ENCODE data around the gene D2HGDH. TPM values are rescaled to one million over a fixed set of nuclear protein-coding genes. Genes with fewer than 3 reads are reported as not detected.

Gene D2HGDH
- total RNA-seq, 1 donor from 2014 or later, result 14.5 TPM

DNA sequence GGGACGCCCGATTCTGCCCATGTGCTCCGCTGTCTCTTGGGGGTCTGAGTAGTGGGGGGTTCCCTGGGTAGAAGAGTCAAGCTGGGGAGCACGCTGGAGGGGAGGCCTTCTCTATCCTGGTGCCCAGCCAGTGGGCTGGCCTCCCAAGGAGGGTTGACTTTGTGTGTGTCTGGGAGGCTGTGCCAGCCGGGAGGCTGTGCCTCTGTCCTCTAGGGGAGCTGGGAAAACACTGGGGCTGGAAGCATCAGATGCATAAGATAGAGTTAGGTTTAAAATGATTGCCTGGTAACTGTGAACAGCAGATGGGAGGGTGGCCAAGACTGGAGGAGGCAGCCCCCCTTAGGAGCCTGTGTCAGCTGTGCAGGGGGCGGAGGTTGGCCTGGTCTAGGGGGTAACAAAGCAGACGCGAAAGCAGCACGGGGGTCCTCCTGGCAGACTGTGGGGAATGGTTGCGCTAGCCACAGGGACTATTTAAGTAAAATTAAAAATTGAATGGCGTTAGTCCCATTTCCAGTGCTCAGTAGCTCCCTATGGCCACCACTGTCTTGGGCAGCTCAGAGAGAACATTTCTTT, 31.3 kb upstream of the D2HGDH start:
- peaks cover 13% of the 10 kb centered on the region for H3K4me1 Mint-ChIP-seq (ENCODE audit: low read depth)
- H3K4me3 Mint-ChIP-seq (ENCODE audit: unreplicated experiment), result peak overlapping the region; percentile 76
- peaks cover 3% of the 10 kb centered on the region for H3K9me3 Mint-ChIP-seq (ENCODE audit: low read depth)
- H3K36me3 Mint-ChIP-seq (ENCODE audit: low read depth), result peaks cover 14% of the 10 kb centered on the region
- peak overlapping the region; percentile 37 for H3K27ac Mint-ChIP-seq (ENCODE audit: unreplicated experiment)
- TF ChIP-seq, protein P1, sequence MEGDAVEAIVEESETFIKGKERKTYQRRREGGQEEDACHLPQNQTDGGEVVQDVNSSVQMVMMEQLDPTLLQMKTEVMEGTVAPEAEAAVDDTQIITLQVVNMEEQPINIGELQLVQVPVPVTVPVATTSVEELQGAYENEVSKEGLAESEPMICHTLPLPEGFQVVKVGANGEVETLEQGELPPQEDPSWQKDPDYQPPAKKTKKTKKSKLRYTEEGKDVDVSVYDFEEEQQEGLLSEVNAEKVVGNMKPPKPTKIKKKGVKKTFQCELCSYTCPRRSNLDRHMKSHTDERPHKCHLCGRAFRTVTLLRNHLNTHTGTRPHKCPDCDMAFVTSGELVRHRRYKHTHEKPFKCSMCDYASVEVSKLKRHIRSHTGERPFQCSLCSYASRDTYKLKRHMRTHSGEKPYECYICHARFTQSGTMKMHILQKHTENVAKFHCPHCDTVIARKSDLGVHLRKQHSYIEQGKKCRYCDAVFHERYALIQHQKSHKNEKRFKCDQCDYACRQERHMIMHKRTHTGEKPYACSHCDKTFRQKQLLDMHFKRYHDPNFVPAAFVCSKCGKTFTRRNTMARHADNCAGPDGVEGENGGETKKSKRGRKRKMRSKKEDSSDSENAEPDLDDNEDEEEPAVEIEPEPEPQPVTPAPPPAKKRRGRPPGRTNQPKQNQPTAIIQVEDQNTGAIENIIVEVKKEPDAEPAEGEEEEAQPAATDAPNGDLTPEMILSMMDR (IDR thresholded peaks at IDR 0.05), result no peak
- no peak for DNase-seq (ENCODE audit: low spot score)
- no peaks in the 10 kb centered on the region for H3K27me3 Mint-ChIP-seq (ENCODE audit: low read depth)

DNA sequence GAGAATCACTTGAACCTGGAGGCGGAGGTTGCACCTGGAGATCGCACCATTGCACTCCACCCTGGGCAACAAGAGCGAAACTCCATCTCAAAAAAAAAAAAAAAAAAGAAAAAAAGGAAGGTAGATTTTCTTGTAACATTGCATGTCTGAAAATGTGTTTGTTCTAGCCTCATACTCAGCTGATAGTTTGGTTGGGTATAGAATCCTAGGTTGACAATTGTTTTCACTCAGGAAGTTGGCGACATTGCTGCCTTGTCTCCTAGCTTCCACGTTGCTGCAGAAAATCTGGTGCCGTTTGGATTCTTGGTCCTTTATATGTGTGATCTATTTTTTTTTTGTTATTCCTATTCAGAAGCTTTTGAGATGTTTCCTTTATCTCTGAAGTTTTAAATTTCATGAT, 27.9 kb upstream of the D2HGDH start:
- no peaks in the 10 kb centered on the region for H3K27me3 Mint-ChIP-seq (ENCODE audit: low read depth)
- peaks cover 28% of the 10 kb centered on the region for H3K36me3 Mint-ChIP-seq (ENCODE audit: low read depth)
- H3K9me3 Mint-ChIP-seq (ENCODE audit: low read depth), result peaks cover 3% of the 10 kb centered on the region
- H3K4me3 Mint-ChIP-seq (ENCODE audit: unreplicated experiment), result no peak overlapping the region
- no peak for DNase-seq (ENCODE audit: low spot score)
- peaks cover 5% of the 10 kb centered on the region for H3K4me1 Mint-ChIP-seq (ENCODE audit: low read depth)
- TF ChIP-seq, protein P1 (IDR thresholded peaks at IDR 0.05), result no peak
- no peak overlapping the region for H3K27ac Mint-ChIP-seq (ENCODE audit: unreplicated experiment)

DNA sequence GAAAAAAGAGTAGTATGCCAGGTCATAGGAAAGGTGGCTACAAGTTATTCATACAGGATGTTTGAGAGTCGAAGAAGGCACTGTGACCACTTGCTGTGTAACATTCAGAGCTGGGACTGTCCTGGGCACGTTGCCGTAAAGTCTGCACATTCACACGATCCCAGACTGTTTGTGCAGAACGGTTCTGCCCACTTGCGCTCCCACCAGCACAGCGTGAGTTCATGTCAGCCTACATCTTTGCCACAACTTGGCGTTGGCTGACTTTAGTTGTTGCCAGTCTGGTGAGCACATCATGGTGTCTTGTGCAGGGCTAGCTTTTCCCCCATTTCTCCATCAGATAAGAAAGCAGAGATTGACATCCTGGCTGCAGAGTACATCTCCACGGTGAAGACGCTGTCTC, 25.6 kb upstream of the D2HGDH start:
- no peak for DNase-seq (ENCODE audit: low spot score)
- Mint-ChIP-seq H3K4me1 (ENCODE audit: low read depth) (no peaks in the 10 kb centered on the region), H3K4me3 (ENCODE audit: unreplicated experiment) (no peak overlapping the region), H3K27me3 (ENCODE audit: low read depth) (no peaks in the 10 kb centered on the region), H3K27ac (ENCODE audit: unreplicated experiment) (no peak overlapping the region), H3K36me3 (ENCODE audit: low read depth) (peaks cover 36% of the 10 kb centered on the region), H3K9me3 (ENCODE audit: low read depth) (peaks cover 4% of the 10 kb centered on the region)
- TF ChIP-seq, protein P1 (IDR thresholded peaks at IDR 0.05), result no peak

DNA sequence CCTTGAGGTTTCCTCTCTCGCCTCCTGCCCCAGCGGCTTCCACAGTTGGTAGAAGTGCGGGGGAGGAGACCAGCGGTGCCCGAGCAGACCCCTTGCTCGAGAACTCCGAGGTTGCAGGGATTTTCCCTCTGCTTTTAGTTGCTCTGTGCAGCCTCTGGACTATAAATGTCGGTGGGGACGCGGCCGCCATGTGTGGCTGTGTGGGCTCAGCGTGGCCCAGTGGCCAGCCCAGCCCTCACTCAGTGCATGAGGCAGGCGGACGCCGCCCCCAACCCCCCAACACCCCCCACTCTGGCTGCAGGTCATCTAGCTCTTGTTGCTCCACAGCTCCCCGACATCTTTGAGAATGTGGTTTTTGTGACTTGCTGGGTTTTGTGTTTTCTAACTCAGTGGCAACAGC, 15.3 kb upstream of the D2HGDH start:
- Mint-ChIP-seq H3K27me3 (ENCODE audit: low read depth) (no peaks in the 10 kb centered on the region), H3K36me3 (ENCODE audit: low read depth) (peaks cover 25% of the 10 kb centered on the region), H3K9me3 (ENCODE audit: low read depth) (peaks cover under 1% of the 10 kb centered on the region), H3K27ac (ENCODE audit: unreplicated experiment) (no peak overlapping the region), H3K4me3 (ENCODE audit: unreplicated experiment) (no peak overlapping the region), H3K4me1 (ENCODE audit: low read depth) (no peaks in the 10 kb centered on the region)
- DNase-seq (ENCODE audit: low spot score), result no peak
- TF ChIP-seq, protein P1 (IDR thresholded peaks at IDR 0.05), result no peak

DNA sequence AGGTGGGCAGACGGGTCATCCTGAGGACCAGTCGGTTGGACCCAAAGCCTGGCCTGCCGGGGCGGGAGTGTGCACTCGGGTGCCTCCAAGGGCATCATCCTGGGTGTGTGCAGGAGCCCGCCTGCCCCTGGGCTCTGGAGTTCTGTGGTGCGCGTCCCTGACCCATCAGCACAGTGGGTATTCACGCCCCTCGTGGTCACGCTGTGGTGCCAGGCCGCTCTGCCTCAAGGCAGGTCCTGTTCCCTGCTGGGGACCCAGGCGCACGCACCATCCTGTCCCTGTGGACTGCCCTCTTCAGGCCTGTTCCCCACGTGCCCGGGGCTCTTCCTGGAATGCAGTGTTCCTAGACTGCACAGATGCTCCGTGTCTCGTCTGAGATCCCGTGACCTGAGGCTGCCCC, 14.3 kb upstream of the D2HGDH start:
- DNase-seq (ENCODE audit: low spot score), result no peak
- Mint-ChIP-seq H3K4me1 (ENCODE audit: low read depth) (no peaks in the 10 kb centered on the region), H3K27ac (ENCODE audit: unreplicated experiment) (no peak overlapping the region), H3K27me3 (ENCODE audit: low read depth) (no peaks in the 10 kb centered on the region), H3K36me3 (ENCODE audit: low read depth) (peaks cover 18% of the 10 kb centered on the region), H3K4me3 (ENCODE audit: unreplicated experiment) (no peak overlapping the region), H3K9me3 (ENCODE audit: low read depth) (no peaks in the 10 kb centered on the region)
- TF ChIP-seq, protein P1 (IDR thresholded peaks at IDR 0.05), result no peak
